LNCAP (cell line): ENCODE measurements around the gene PACSIN1.

Experiments
- TF ChIP-seq, protein P1 (sequence below): fragments of 450-650 bp; IDR thresholded peaks from 2 replicates; pipeline ENCODE4 v1.5.1; 2017; ENCODE audit warnings: mild to moderate bottlenecking

Gene PACSIN1

DNA sequence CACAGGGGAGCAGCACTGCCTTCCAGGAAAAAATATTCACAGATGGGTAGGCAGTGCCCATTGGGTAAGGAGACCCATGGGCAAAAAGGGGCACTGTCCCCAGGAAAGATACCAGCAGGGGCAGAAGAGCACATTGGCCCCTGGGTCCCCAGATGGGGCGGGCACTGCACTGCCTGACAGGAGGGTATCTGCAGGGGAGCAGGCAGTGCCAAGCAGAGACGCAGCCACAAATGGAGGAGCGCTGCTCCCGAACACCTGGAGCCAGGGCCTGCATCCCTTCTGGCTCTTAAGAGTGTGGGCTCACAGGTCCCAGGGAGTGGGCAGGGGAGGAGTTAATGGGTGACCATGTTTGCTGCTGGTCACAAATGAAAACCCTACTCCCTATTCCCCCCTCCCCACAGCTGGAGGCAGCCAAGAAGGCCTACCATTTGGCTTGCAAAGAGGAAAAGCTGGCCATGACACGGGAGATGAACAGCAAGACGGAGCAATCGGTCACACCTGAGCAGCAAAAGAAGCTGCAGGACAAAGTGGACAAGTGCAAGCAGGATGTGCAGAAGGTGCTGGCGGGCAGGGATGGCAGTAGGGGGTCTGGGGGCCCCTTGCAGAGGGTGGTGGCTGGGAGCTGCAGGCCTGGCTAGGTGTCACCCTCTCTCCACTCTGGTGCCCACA, 63.3 kb downstream of the PACSIN1 start:
- TF ChIP-seq, protein P1, sequence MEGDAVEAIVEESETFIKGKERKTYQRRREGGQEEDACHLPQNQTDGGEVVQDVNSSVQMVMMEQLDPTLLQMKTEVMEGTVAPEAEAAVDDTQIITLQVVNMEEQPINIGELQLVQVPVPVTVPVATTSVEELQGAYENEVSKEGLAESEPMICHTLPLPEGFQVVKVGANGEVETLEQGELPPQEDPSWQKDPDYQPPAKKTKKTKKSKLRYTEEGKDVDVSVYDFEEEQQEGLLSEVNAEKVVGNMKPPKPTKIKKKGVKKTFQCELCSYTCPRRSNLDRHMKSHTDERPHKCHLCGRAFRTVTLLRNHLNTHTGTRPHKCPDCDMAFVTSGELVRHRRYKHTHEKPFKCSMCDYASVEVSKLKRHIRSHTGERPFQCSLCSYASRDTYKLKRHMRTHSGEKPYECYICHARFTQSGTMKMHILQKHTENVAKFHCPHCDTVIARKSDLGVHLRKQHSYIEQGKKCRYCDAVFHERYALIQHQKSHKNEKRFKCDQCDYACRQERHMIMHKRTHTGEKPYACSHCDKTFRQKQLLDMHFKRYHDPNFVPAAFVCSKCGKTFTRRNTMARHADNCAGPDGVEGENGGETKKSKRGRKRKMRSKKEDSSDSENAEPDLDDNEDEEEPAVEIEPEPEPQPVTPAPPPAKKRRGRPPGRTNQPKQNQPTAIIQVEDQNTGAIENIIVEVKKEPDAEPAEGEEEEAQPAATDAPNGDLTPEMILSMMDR = no peak

- TF ChIP-seq, protein P1 = peak; percentile 30; the same call in 1 of the 2 replicates
These were observed 63.9 kb downstream of the PACSIN1 start for GRCh38 chr6:34529665-34530327.

- TF ChIP-seq, protein P1 = no peak
These were observed 65.0 kb downstream of the PACSIN1 start for GRCh38 chr6:34530753-34531365.

GRCh38 chr6:34531580-34532201, 65.8 kb downstream of the PACSIN1 start:
- TF ChIP-seq, protein P1 = no peak

- TF ChIP-seq, protein P1 = no peak
These were observed 66.4 kb downstream of the PACSIN1 start for GRCh38 chr6:34532230-34532629.

DNA sequence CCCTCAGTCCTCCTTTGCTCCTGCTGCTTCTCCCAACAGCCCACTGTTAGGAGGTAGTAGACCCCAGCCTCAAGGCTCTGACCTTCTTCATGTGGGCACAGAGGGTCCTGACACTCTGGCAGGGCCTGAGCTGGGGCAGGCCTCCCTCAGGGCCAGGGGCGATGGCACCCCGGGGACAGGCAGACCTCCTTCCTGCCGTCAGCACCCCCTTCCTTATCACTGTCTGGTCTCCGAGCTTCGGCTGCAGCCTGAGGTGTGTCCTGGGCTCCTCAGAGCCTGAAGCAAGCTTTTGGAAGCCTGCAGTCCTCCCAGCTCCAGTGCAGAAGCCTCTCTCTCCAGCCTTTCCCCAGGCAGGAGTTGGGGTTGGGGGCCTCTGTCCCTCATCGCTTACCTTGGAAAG, 68.3 kb downstream of the PACSIN1 start:
- TF ChIP-seq, protein P1 = no peak

GRCh38 chr6:34534656-34535055, 68.8 kb downstream of the PACSIN1 start:
- TF ChIP-seq, protein P1 = no peak
